WTC11 (cell line): Measurements from ENCODE around the gene SP4. TPM values are rescaled to one million over a fixed set of nuclear protein-coding genes. Genes with fewer than 3 reads are reported as not detected.

ENCODE experiments used
- ATAC-seq: fragments of 200-7000 bp; cut with Tn5 transposase; 2 replicates; pipeline ENCODE4 v1.10.0; 2021; ENCODE audit warnings: mild to moderate bottlenecking, moderate library complexity
- CTCF ChIA-PET: fragments of 300-600 bp; sonication (Branson Sonifier 250); formaldehyde crosslinking; loops from one replicate; lab custom pipeline; 2021; ENCODE audit warnings: antibody characterized with exemption; lab: Charles Lee
- POLR2A ChIA-PET: fragments of 350-600 bp; sonication (Branson Sonifier 250); formaldehyde crosslinking; loops from one replicate; lab custom pipeline; 2021; ENCODE audit warnings: antibody characterized with exemption; lab: Charles Lee
- DNase-seq: peaks from one replicate; pipeline ENCODE4 v3.0.0; 2021; ENCODE audit warnings: low spot score
- H3K27ac Mint-ChIP-seq: 2 replicates; pipeline ENCODE4 v1.8.0; 2021; ENCODE audit warnings: mixed read lengths
- H3K27me3 Mint-ChIP-seq: 2 replicates; pipeline ENCODE4 v1.8.0; 2021; ENCODE audit warnings: low read depth, mild to moderate bottlenecking, moderate library complexity, mixed read lengths
- H3K36me3 Mint-ChIP-seq: 2 replicates; pipeline ENCODE4 v1.8.0; 2021; ENCODE audit warnings: mixed read lengths
- H3K4me1 Mint-ChIP-seq: 2 replicates; pipeline ENCODE4 v1.8.0; 2022; ENCODE audit warnings: mixed read lengths
- H3K4me3 Mint-ChIP-seq: 2 replicates; pipeline ENCODE4 v1.8.0; 2021; ENCODE audit warnings: mild to moderate bottlenecking, moderate library complexity, mixed read lengths
- H3K9me3 Mint-ChIP-seq: 2 replicates; pipeline ENCODE4 v1.8.0; 2021; ENCODE audit warnings: mixed read lengths
- ARID4B ChIP-seq: sonication (generic); formaldehyde crosslinking; IDR thresholded peaks from 2 replicates; pipeline ENCODE4 v1.8.0; 2023; ENCODE audit warnings: missing genetic modification reagents, mild to moderate bottlenecking, borderline replicate concordance
- ATF3 ChIP-seq: sonication (generic); formaldehyde crosslinking; conservative IDR thresholded peaks from 2 replicates; pipeline ENCODE4 v1.8.1; 2022; ENCODE audit warnings: mild to moderate bottlenecking, missing genetic modification reagents
- CTCF ChIP-seq: fragments of 200-600 bp; IDR thresholded peaks from 2 replicates; pipeline ENCODE4 v1.8.0; 2022; ENCODE audit warnings: antibody characterized with exemption
- ESRRA ChIP-seq: sonication (generic); formaldehyde crosslinking; IDR thresholded peaks from 2 replicates; pipeline ENCODE4 v1.8.1; 2022; ENCODE audit warnings: mild to moderate bottlenecking, missing genetic modification reagents, borderline replicate concordance
- JUN ChIP-seq: sonication (generic); formaldehyde crosslinking; IDR thresholded peaks from 2 replicates; pipeline ENCODE4 v1.8.0; 2023; ENCODE audit warnings: mild to moderate bottlenecking, missing genetic modification reagents
- NFYB ChIP-seq: sonication (generic); formaldehyde crosslinking; conservative IDR thresholded peaks from 2 replicates; pipeline ENCODE4 v1.8.0; 2022; ENCODE audit warnings: low read depth, missing genetic modification reagents
- SOX15 ChIP-seq: fragments of 250-450 bp; sonication (Bioruptor Pico); IDR thresholded peaks from 2 replicates; pipeline ENCODE4 v1.9.0; 2021; ENCODE audit warnings: mild to moderate bottlenecking
- STAT6 ChIP-seq: sonication (generic); formaldehyde crosslinking; conservative IDR thresholded peaks from 2 replicates; pipeline ENCODE4 v1.8.1; 2023; ENCODE audit warnings: mild to moderate bottlenecking, low read depth, missing genetic modification reagents, moderate library complexity
- TEAD4 ChIP-seq: sonication (generic); formaldehyde crosslinking; IDR thresholded peaks from 2 replicates; pipeline ENCODE4 v1.8.0; 2022; ENCODE audit warnings: mild to moderate bottlenecking, missing genetic modification reagents
- TP53 ChIP-seq: sonication (generic); formaldehyde crosslinking; IDR thresholded peaks from 2 replicates; pipeline ENCODE4 v1.8.1; 2023; ENCODE audit warnings: mild to moderate bottlenecking, missing genetic modification reagents
- USF1 ChIP-seq: sonication (generic); formaldehyde crosslinking; IDR thresholded peaks from 2 replicates; pipeline ENCODE4 v1.8.0; 2022; ENCODE audit warnings: mild to moderate bottlenecking, missing genetic modification reagents
- ZNF138 ChIP-seq: sonication (generic); formaldehyde crosslinking; conservative IDR thresholded peaks from 2 replicates; pipeline ENCODE4 v1.8.1; 2022; ENCODE audit warnings: mild to moderate bottlenecking, moderate library complexity, missing genetic modification reagents
- ZNF263 ChIP-seq: sonication (generic); formaldehyde crosslinking; IDR thresholded peaks from 2 replicates; pipeline ENCODE4 v1.8.1; 2022; ENCODE audit warnings: low read depth, mild to moderate bottlenecking, moderate library complexity, missing genetic modification reagents
- total RNA-seq: library from RNA; stranded (reverse); gene quantifications from 3 replicates; pipeline ENCODE4 v1.2.3, GENCODE V29; 2021
- TF ChIP-seq, protein P1 (sequence below): fragments of 250-450 bp; sonication (Bioruptor Pico); IDR thresholded peaks from 2 replicates; pipeline ENCODE4 v1.9.0; 2021; ENCODE audit warnings: moderate library complexity, mild to moderate bottlenecking, inconsistent platforms, borderline replicate concordance
- TF ChIP-seq, protein P2 (sequence below): fragments of 250-450 bp; sonication (Bioruptor Pico); conservative IDR thresholded peaks from 2 replicates; pipeline ENCODE4 v1.9.0; 2021; ENCODE audit warnings: mild to moderate bottlenecking

SP4 gene
- total RNA-seq, 1 experiment from 2014 or later = 23.1 TPM

DNA sequence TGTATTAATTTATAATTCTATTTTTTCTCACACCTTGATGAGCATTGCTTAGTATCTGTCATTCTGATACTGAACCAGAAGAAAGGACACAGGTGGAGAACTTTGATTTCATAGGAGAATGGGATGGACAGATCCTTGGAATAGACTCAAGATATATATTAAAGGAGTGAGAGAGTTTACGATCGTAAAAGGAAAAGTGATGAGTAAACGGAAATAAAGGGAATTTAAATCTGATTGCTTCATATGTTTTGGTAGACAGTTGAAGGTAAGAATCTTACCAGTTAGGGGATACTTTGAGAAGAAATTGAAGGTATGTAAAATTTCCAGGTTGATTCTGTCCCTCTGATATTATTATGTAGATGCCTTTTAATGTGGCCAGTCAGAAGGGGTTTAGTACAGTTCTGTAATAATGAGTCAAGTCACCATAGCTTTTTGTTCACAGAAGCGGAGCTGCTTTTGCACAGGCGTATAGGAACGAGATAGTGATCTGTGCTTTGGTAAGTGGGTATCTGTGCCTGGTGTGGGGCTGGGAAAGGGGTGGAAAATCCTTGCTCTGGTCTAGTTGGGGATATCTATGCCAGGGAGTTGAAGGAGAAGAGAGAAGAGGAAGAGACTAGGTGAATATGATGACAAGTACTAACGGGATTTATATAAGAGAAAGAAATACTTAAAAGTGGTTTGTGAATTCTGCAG is 15.4 kb downstream of the SP4 start:
- peaks cover 25% of the 10 kb centered on the region for H3K36me3 Mint-ChIP-seq
- CTCF ChIA-PET = no interaction called here
- H3K9me3 Mint-ChIP-seq = no peaks in the 10 kb centered on the region
- H3K4me1 Mint-ChIP-seq = no peaks in the 10 kb centered on the region
- DNase-seq (no peak), ATAC-seq (no peak)
- H3K27me3 Mint-ChIP-seq = no peaks in the 10 kb centered on the region
- POLR2A ChIA-PET = no interaction called here
- no peak overlapping the region; the same call in 1 of the 2 replicates for H3K27ac Mint-ChIP-seq
- TF ChIP-seq ZNF263 (CRISPR knock-in tag) = no peak
- no peak for TF ChIP-seq USF1 (CRISPR knock-in tag)
- TF ChIP-seq SOX15 (CRISPR knock-in tag) = no peak
- TF ChIP-seq, protein P1, sequence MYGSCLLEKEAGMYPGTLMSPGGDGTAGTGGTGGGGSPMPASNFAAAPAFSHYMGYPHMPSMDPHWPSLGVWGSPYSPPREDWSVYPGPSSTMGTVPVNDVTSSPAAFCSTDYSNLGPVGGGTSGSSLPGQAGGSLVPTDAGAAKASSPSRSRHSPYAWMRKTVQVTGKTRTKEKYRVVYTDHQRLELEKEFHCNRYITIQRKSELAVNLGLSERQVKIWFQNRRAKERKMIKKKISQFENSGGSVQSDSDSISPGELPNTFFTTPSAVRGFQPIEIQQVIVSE (CRISPR knock-in tag) = no peak
- TF ChIP-seq JUN = no peak
- TF ChIP-seq ATF3 (CRISPR knock-in tag) = no peak
- H3K4me3 Mint-ChIP-seq = no peak overlapping the region

DNA sequence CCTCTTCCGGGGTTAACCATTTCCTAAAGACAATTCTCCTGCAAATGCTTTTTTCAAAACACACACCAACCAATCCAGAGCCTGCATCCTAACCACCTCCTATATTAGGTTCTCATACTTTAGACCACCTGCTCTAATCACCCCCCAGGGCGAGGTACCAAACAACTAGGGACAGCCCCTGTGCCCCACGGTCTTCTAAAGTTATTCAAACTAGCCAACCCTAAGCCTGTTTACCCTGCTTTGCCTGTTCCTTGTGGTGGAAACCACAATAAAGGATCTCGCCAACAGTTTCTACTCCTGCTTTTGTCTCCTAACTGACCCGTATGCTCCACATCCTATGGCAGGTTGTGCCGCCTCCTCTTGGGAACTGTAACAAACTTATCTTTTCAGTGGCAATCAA is 21.1 kb downstream of the SP4 start:
- no peak overlapping the region for H3K27ac Mint-ChIP-seq
- no peak for DNase-seq
- peaks cover 69% of the 10 kb centered on the region for H3K36me3 Mint-ChIP-seq
- ChIA-PET POLR2A (no interaction called here), CTCF (no interaction called here)
- H3K9me3 Mint-ChIP-seq = peaks cover 41% of the 10 kb centered on the region
- no peak overlapping the region for H3K4me3 Mint-ChIP-seq
- ATAC-seq = peak; percentile 63
- peaks cover 7% of the 10 kb centered on the region; the same call in 1 of the 2 replicates for H3K4me1 Mint-ChIP-seq
- TF ChIP-seq TEAD4 (CRISPR knock-in tag) = no peak
- TF ChIP-seq ZNF138 (CRISPR knock-in tag) = no peak
- no peak for TF ChIP-seq ESRRA
- no peak for TF ChIP-seq ARID4B (CRISPR knock-in tag)
- no peak for TF ChIP-seq STAT6 (CRISPR knock-in tag)
- TF ChIP-seq NFYB = no peak
- TF ChIP-seq, all 79 proteins: peak for 0
- H3K27me3 Mint-ChIP-seq = no peaks in the 10 kb centered on the region

- Mint-ChIP-seq H3K36me3 (peaks cover 78% of the 10 kb centered on the region), H3K27ac (no peak overlapping the region), H3K9me3 (peaks cover 52% of the 10 kb centered on the region), H3K4me3 (no peak overlapping the region), H3K27me3 (peaks cover 6% of the 10 kb centered on the region; the same call in 1 of the 2 replicates)
- ATAC-seq (no peak), DNase-seq (no peak)
- POLR2A ChIA-PET = no interaction called here
- TF ChIP-seq TP53 = no peak
- no peak for TF ChIP-seq CTCF
- no peak for TF ChIP-seq ZNF138 (CRISPR knock-in tag)
- no peak for TF ChIP-seq JUN
- TF ChIP-seq, protein P2, sequence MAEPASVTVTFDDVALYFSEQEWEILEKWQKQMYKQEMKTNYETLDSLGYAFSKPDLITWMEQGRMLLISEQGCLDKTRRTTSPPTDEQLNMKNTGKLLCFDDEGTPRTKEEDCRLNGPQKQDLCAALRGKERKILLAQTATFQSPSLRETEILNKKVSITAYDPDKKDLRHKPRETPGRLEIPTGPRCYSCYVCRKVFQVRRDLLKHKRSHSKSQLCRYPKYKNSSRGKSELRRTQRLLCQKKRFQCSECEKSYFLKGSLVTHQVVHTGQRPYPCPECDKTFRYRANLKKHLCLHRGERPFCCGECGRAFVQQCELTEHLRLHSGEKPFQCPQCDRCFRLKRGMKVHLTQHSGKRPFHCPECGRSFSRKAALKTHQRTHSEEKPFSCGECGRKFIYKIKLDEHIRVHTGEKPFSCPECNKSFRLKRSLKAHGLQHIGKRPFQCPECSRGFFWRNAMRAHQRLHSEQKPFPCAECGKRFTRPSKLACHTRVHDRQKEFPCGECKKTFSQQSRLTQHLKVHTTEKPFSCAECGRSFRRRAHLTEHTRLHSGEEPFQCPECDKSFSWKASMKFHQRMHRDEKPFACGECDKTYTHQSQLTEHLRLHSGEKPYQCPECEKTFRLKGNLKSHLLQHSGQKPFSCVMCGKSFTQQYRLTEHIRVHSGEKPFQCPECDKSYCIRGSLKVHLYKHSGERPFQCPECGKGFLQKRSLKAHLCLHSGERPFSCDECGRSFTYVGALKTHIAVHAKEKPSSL = no peak
- TF ChIP-seq, all 79 proteins: peak for 0
- CTCF ChIA-PET = no interaction called here
- peaks cover 7% of the 10 kb centered on the region; the same call in 1 of the 2 replicates for H3K4me1 Mint-ChIP-seq
Measured at GRCh38 chr7:21450076-21450475, 22.2 kb downstream of the SP4 start.
